SIG-M5 treated with dmso at 0.1 percent for 504 hours (cell line): Measurements from ENCODE around the gene SLC4A11.

Source experiments
- DNase-seq: peaks from one replicate; lab custom pipeline; 2025; ENCODE audit not compliant: unreplicated experiment; lab: John Stamatoyannopoulos, UW

SLC4A11 gene

DNA sequence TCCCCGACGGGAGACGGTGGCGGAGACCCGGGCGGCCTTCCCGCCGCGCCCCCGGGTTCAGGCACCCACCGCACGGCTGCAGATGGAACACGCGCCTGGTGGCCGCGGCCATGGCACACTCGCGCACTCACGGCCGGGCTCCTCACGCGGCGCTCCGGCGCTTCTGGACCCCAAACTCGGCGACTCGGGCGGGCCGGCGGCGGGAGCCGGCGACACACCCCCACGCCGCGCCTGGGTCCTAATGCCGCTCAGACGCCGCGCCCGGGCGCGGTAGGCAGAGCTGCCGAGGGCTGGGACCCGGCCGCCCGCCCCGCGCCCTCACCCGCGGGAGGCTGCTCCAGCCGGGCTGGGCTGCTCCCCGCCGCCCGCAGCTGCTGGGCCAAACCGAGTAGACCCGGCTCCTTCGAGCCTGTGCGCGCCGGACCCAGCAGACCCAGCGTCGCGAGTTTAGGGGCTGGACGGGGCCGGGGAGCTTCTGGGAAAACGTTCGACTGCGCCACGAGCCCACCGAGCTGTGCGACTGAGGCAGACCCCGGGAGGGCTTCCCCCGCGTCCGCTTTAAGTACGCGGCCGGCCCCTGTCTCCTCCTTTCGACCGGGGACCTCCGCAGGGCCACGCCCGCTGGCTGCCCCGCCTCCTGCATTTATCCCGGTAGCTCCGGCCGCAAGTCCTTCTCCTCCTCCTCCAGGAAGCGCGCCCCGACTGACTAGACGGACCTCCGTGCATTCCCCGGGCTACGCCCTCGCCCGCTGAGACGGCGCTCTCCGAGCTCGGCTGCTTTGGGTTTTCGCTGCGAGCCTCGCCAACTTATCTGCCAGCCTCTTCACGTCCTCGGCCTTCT is at the start of gene SLC4A11:
TSS of gene SLC4A11 (minus strand) at position 165 of the 841 bp plus-strand sequence. CDS start at position 112, 53 bp downstream.
- peak; percentile 80 for DNase-seq

DNA sequence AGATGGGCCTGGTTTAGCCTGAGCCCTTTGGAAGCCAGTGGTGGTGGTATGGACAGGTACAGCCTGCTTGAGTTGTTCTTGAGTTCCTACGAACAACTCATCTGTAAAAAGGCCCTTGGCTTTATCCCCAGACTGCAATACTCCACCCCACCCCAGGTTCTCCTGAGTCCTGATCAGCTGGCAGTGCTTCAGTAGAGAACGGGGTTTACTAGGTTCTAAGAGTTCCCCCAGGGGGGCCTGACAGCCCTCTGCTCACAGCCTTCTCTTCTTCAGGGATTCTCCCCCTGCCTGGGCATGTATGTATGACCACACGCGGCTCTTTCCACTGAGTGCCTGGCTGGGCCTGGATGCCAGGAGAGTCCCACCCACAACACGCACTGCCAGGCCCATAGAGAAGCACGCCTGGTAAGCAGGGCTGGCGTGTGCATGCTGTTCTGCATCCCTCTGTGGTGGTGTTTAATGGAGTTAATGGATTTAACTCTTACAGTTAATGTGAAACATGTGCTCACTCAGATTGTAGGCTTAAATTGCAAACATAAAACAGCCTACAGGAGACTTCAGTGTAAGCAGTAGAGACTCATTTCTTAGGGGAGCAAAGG is 44.3 kb upstream of the SLC4A11 start:
- DNase-seq, result no peak

DNA sequence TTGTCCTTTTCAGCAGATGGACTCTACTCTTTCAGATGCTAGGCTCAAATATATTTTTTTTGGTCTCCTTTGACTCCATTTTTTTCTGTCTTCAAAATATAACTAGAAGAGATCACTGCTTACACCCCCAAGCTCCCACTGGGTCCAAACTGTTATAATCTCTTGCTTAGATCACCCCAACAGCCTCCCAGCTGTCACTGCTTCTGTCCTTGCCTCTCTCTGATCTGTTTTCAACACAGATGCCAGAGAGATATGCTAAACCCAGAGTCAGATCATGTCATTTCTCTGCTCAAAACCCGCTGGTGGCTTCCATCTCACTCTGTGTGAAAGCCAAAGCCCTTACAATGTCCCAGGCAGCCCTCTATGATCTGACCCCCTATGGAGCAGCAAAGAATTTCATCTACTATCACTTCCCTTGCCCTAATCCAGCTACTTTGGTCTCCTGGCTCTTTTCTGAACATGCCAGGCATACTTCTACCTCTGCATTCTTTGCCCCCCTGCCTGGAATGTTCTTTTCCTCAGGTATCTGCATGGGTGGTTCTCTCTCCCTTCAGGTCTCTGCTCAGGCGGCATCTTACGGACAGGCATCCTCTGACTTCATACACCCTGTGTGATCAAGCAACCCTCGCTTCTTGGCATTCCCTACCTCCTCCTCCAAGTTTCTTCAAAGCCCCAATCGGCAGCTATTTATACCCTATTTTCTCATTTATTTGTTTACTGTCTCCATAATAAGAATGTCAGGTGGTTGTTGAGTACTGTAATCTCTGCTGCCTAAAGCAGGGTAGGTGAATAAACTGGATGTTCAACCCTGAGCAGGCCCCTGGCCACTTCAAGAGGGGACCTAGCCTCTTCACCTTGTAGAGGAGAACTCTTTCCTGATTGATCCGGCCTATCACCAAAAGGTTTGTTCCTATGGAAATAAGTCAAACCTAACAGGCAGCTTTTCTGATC is 43.6 kb upstream of the SLC4A11 start:
- DNase-seq, result no peak

DNA sequence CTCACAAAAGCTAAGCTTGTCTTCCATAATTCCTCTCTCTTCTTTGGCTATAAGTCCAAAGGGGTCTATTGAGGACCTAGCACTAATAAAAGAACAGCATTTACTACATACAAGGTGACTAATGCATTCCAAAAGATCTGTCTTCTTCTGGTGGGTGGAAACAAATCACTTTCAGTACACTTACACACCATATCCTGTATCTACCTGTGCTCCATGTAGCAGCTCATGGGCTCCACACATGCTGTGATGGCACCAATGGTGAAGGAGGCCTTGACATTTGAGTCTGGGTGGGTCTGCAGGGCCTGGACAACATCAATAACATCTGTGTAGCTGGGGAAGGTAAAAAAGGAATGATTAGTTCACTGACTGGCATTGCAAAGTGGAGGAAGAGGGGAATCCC is 42.4 kb upstream of the SLC4A11 start:
- no peak for DNase-seq

DNA sequence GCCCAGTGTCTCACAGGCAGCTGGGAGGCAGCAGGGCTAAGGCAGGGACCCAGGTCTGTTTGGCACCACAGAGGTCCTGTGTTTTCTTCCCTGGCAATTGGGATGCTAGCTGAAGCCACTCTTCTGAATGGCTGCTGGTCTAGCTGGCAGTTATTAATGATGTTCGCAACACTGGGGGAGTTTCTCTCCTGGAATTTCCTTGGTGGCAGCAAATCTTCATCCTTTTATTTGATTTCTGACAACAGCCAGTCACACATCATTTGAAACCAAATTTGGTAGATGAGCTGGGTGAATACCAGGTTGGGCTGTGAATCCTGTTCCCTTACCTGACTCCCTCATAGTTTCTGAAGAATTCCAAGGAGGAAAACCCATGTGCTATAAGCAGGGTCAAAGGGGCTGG is 40.8 kb upstream of the SLC4A11 start:
- DNase-seq, result no peak

DNA sequence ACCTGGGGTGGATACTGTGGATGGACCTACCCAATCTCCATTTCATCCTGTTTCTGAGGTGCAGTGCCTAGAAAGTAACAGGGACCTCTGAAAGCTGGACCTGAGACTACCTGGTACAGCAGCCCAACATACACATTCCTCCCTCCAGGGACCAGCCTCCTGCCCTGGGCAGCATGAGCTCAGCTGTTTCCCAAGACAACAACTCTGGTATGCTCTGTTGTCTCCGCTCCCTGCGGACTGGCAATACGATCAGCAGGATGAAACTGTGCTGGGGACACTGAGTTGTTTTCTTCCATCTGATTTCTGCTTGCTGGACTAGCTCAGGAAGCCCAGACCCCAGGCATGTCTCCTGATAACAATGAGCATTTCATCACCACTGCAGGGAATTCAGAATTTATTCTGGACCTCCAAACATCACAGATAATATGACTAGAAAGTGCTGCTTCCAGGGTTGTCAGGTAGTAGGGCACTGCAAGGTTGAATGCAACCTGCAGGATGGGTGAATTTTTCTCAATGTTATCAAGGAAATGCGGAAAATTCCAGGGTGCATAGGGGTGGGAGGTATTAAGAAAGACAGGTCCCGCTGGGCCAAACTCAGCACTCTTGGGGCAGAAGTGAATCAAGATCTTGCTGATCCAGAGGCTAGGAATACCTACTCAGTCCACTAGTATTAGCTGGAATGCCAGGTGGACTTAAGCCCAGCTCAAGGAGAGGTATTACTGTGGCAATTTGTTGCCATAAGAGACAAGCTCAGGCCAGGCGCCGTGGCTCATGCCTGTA is 38.9 kb upstream of the SLC4A11 start:
- no peak for DNase-seq

DNA sequence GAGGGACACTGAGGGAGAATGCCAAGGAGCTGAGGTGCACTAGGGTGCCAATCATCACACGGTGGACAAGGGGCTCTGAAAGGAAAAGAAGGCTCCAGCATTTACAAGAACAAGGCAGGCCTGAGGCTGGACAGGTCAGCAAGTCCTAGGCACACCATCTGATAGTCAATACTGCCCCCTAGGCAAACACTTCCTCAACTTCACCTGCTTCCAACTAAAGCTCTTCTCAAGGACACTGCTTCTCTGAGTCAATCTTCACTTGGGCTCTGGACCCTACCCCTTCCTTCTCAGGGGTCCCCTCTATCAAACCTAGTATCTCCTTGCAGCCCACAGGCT is 37.7 kb upstream of the SLC4A11 start:
- no peak for DNase-seq

DNA sequence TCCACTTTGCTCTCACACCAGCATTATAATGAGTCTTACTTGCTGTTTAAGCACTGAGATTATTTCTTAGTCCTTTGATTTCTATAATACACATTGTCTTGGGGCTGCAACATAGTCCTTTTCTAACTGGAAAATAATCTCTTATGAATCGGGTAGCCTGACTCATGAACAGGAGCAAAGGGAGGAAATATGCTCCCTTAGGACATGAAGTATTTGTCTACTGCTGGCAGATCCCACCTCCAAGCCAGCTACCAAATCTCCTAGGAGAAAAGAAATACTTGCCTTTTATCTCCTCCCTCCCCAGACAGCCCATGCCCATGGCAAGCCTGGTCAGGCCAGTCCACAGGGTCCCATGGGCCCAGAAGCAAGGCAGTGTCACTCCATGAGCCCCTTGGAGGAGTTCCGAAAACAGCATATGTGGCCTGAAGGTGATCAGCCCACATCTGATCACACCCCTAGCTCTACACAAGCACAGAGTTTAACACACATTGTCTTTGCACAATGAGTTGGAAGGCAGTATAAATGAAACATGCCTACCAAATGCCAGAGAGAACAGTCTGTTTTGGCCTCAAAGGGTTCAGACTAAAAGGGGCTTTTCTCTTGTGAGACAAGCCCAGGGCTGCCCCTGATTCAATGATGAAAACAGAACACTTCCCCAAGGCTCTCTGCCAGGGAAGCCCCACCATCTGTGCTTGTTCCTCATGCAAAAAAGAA is 37.1 kb upstream of the SLC4A11 start:
- no peak for DNase-seq

DNA sequence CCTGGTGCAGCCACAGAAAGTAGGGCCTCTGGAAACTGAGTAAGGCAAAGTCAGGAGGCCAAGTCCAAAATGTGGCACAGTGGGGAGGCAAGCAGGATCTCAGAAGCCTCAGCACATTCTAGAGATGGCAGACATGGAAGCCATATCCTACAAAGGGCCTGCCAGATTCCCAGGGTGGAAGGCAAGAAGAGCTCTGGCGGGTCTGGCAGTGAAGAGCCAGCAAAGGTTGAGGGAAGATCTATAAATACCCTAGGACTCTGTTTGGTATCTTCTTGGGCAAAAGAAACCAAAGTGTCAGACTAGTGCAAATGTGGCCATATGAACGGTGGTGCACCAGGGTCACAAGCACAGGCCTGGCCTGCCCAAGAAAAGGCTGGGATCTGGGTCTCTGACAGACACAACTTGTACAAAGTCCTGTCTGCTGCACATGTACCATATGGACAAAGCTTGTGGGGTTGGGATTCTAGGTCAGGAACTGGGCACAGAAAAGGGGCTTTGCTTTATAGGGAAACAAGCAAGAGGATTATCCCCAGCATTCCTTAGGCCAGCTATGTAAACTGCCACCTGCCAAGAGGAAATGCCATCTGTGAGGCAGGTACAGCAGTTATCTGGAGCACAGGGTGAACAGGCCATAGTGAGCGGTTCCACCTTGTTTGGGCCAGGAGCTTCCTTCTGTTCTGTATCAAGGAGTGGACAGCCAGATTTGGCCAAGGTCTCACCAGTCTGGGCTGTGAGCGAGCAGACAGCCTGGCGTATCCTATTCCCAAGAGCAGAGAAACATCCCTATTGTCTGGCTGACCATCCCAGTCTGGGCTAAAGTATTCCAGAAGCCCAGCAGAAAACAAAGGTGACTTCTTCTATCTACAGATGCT is 36.3 kb upstream of the SLC4A11 start:
- no peak for DNase-seq

DNA sequence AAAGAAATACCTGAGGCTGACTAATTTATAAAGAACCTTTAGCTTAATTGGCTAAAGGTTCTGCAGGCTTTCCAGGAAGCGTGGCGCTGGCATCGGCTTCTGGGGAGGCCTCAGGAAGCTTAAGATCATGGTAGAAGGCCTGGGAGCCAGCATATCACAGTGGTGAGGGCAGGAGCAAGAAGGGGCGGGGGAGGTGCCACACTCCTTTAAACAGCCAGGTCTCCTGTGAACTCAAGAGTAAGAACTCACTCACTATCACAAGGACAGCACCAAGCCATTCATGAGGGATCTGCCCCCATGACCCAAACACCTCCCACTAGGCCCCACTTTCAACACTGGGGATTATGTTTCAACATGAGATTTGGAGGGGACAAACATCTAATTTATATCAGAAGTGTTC is 34.4 kb upstream of the SLC4A11 start:
- DNase-seq, result no peak

DNA sequence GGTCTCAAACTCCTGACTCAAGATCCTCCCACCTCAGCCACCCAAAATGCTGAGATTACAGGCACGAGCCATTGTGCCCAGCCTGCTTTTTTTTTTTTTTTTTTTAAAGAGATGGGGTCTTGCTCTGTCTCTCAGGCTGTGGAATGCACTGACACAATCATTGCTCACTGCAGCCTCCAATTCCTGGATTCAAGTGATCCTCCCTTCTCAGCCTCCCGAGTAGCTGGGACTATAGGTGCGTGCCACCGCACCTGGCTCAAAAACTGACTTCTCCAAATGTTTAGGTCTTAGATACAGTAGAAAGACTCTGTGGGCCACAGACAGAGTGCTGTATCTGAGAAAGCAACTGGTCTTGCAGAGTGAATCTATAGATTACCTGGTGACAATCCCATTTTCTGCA is 31.1 kb upstream of the SLC4A11 start:
- DNase-seq, result no peak

DNA sequence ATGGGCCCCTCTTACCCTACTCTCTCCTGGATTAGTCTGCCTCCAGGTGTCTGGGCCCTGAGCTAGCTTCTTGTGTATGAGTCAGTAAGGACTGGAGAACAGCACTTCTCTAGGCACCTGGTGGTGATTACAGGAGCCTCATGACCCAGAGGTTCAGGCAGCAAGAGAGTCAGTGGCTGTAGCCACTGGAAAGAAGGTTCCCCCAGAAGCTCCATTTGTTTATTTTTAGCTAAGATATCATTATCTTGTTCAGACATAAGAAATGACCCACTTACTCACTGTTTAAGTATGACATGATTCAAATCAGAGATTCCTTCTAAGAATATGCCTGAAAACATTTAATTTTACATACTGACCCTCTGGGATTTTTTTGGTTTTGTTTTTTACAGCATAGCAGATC is 23.6 kb upstream of the SLC4A11 start:
- no peak for DNase-seq

DNA sequence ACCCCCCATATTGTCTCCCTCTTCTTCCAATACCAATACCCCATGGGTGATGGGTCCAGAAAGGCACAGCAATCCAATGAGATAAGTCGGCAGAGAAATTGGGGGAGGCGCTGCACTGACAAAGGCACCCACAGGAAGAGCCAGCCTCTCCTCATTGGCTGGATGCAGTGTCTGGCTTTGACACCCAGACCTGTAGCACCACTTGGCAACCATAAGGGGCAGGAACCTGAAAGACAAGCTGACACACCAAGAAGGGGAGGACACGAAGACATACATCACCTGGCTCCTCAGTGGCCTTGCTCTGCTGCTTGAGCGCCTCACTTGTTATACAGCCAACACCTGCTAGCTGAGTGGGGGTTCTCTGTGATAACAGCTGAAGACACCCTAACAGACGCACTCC is 19.4 kb upstream of the SLC4A11 start:
- no peak for DNase-seq

DNA sequence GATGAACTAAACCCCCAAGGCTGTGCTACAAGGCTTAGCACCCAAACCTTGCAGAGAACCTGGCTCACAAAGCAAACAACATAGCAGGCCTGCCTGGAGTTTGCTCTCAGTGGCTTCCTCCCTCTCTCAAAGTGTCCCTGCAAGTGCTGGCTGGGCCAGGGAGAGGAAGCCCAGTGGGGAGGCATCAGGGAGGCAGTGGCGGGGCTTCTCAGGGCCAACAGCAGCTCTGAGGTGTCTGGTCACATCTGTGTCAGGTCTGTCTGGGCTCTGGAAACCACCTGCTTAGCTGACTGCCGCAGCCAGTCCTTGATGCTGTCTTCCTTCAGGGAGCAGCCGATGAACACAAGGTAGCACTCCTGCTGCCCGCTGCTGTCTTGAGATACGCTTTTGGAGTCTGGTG is 16.7 kb upstream of the SLC4A11 start:
- no peak for DNase-seq

DNA sequence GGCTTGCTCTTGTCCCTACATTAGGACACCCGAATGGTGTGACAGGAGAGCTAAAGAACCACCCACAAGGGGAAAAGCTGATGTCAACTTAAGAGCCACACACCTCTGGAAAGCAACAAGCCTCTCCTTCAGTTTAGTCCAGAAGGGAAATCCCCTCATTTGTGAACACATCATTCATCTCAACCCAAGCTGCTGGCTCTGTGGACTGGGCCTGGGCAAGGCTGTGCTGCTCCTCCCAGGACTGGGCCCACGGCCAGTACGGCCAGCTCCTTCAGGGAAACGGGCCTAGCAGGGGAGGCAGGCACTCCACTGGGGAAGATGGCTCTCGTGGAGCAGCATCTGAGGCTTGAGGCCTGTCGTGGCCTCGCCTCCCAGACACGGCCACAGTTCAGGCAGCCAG is 12.8 kb upstream of the SLC4A11 start:
- no peak for DNase-seq

DNA sequence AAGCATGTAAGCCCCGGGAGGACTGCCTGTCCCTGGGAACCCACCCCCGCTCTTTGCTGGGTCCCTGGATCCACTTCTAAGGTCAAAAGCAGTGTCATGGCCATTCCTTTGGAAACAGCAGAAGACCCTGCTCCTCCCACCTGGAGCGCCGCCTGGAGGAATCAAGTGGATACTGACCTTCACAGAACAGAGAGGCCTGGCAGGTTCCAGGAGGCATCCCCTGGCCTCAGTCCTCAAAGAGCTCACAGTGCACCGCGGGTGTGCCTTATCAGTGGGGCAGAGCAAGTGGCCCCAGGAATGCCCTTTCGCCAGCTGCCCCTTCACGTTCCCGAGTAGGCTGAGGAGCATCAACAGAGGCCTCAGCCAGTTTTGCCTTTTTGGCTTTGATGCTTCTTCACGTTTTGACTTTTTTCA is 11.1 kb upstream of the SLC4A11 start:
- DNase-seq, result no peak

DNA sequence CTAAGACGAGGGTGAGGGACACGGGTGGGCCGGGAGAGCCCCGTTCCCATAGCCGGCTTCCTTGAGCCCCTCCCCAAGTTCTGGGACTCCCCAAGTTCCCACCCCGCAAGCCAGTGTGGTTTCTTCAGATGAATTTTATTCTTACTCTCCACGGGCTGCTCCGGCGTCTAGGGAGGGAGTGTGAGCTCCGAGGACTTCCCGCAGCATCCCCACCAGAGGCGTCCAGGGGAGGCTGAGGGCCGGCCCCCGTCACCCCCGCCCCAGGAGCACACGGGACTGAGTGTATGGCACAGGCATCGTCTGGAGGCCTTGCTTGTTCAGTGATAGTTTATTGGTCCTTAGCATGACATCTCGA is 10.0 kb upstream of the SLC4A11 start:
- no peak for DNase-seq

DNA sequence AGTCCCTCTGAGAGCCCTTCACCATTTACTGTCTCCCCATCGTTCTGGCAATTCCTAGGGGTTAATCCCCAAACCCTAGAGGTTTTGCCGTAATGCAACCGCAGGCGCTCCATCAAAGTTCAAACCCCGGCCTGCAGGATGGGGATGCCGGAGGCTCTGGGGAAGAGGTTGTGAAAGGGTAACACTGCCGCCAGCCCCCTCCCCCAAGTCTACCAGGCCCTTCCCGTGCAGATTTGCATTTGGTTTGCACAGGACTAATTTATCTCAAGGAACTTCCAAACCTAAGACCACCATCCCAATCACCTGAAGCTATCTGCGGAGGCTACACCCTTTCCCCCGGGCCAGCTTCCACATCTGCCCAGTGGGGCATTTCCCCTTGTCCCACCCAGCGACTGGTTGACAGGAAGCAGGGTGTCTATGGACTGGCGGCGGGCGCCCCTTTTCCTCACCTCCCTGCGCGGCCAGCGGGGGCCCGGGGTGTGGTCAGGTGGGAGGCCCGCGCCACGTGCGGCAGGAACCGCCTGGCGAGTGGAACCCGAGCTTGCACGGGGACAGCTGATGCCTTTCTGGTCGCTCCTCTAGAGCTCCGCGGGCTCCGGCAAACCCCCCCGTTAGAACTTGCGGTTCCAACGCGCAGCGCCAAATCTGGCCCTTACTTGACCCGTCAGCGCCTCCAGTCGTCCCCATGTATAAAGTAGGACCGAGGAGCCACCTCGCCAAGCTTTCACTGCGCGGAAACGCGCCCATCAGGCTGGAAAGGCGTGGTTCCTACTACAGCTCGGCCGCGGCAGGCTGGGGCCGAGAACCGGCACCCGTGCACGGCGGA is 9.4 kb upstream of the SLC4A11 start:
- DNase-seq, result peak; percentile 16

DNA sequence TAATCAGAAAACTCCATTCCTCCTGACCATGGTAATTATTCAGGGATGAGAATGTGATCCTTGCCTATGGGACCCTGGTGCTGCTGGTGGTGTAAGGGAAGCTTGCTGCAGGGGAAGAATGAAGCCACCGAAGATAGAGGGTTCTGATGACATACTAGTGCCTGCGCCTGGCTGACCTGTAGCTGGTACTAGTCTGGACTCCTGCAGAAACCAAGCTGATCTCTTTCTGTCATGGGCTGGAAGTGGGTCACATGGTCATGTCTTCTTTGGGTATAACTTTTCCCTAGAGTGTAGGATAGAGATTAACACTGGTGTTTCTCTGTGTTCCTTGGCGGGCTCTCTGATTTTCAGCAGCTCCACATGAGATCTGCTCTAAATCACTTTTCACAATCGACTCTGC is 8.6 kb upstream of the SLC4A11 start:
- DNase-seq, result peak; percentile 23
